ENCODE measurements around the gene NECTIN1. TPM values are rescaled to one million over a fixed set of nuclear protein-coding genes. Genes with fewer than 3 reads are reported as not detected.

NECTIN1 gene
- total and polyA plus RNA-seq, 2 experiments from 2014 or later: 3.6 to 7.4 TPM

DNA sequence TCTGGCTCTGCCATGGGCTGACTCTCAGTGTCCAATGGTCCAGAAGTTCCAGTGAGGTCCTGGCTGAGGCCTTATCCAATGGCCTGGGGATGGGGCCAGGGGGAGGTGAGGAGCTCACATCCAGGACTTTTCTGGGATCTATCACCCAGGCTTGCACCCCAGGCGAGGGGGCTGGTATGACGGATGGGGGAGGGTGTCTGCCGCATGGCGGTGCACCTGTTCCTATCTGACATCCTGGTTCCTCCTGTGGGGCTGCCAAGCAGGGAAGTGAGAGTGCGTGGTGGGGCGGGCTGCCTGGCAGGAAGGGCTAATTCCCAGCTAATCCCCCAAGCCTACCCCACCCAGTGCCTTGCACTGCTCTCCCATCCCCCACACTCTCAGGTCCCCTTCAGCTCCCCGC lies 102.1 kb downstream of the NECTIN1 start:
- H2AFZ ChIP-seq: no peak overlapping the region
- no peaks in the 10 kb centered on the region for H3K27me3 ChIP-seq
- H3K79me2 ChIP-seq: no peaks in the 10 kb centered on the region
- H4K20me1 ChIP-seq (ENCODE audit: insufficient read depth, poor library complexity, severe bottlenecking): no peaks in the 10 kb centered on the region
- no peaks in the 10 kb centered on the region for H3K9me3 ChIP-seq (ENCODE audit: low read depth)
- H3K4me3 ChIP-seq: no peak overlapping the region
- no peak overlapping the region for H3K27ac ChIP-seq
- H3K4me1 ChIP-seq (ENCODE audit: insufficient read depth): peaks cover 10% of the 10 kb centered on the region
- no peaks in the 10 kb centered on the region for H3K9me2 ChIP-seq (replicated peaks; ENCODE audit: insufficient read depth)
- H3K4me2 ChIP-seq: no peak overlapping the region
- H3K36me3 ChIP-seq (replicated peaks; ENCODE audit: insufficient read depth, low read depth): no peaks in the 10 kb centered on the region
- 92% methylated on average over 4 of the region's 7 CpGs for WGBS (ENCODE audit: low lambda C conversion rate, missing lambda C conversion rate)
- DNase-seq (ENCODE audit: low spot score): no peak
- TF ChIP-seq EZH2phosphoT487 (IDR thresholded peaks at IDR 0.05; ENCODE audit: low read depth, severe bottlenecking, unreplicated experiment) (no peak), EZH2 (IDR thresholded peaks at IDR 0.05; ENCODE audit: borderline replicate concordance) (no peak)
- TF ChIP-seq, protein P1, sequence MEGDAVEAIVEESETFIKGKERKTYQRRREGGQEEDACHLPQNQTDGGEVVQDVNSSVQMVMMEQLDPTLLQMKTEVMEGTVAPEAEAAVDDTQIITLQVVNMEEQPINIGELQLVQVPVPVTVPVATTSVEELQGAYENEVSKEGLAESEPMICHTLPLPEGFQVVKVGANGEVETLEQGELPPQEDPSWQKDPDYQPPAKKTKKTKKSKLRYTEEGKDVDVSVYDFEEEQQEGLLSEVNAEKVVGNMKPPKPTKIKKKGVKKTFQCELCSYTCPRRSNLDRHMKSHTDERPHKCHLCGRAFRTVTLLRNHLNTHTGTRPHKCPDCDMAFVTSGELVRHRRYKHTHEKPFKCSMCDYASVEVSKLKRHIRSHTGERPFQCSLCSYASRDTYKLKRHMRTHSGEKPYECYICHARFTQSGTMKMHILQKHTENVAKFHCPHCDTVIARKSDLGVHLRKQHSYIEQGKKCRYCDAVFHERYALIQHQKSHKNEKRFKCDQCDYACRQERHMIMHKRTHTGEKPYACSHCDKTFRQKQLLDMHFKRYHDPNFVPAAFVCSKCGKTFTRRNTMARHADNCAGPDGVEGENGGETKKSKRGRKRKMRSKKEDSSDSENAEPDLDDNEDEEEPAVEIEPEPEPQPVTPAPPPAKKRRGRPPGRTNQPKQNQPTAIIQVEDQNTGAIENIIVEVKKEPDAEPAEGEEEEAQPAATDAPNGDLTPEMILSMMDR (IDR thresholded peaks at IDR 0.05; ENCODE audit: poor library complexity): no peak

DNA sequence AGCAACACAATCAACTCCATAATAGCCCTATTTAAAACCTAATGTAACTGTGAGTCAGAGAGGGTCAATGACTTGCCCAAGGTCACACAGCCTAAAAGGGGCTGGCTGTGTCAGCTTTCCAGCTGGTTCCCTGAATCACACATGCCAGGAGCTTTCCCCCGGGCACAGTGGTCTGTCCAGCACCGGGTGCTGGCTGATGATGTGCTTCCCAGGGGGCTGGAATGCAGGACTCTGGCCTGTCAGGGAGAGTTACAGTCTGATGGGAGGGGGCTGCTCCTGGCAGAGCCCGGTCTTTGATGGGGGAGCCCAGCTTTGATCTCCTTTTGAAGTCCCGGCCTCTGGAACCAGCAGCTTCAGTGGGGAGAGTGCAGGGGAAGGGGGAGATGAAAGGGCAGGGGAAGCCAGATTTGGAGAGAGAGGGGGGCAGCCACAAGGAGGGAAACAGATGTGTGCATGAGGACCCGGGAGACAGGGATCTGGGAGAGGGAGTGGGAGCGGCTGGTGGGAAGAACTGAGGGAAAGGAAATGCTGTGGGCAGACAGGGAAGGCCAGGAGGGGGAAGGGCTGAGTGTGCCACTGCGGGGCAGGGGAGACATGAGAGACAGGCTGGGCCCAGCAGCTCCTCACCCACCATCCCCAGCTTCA lies 102.7 kb downstream of the NECTIN1 start:
- WGBS (ENCODE audit: low lambda C conversion rate, missing lambda C conversion rate): 42% methylated on average over 7 of the region's 7 CpGs
- H3K9me2 ChIP-seq (replicated peaks; ENCODE audit: insufficient read depth): no peaks in the 10 kb centered on the region
- H2AFZ ChIP-seq: no peak overlapping the region
- no peaks in the 10 kb centered on the region for H3K36me3 ChIP-seq (replicated peaks; ENCODE audit: insufficient read depth, low read depth)
- no peak for DNase-seq (ENCODE audit: low spot score)
- peaks cover 10% of the 10 kb centered on the region for H3K4me1 ChIP-seq (ENCODE audit: insufficient read depth)
- TF ChIP-seq EZH2phosphoT487 (IDR thresholded peaks at IDR 0.05; ENCODE audit: low read depth, severe bottlenecking, unreplicated experiment) (no peak), EZH2 (IDR thresholded peaks at IDR 0.05; ENCODE audit: borderline replicate concordance) (no peak)
- H3K27ac ChIP-seq: no peak overlapping the region
- no peaks in the 10 kb centered on the region for H3K79me2 ChIP-seq
- H3K4me2 ChIP-seq: no peak overlapping the region
- no peaks in the 10 kb centered on the region for H3K9me3 ChIP-seq (ENCODE audit: low read depth)
- H3K27me3 ChIP-seq: no peaks in the 10 kb centered on the region
- no peaks in the 10 kb centered on the region for H4K20me1 ChIP-seq (ENCODE audit: insufficient read depth, poor library complexity, severe bottlenecking)
- no peak overlapping the region for H3K4me3 ChIP-seq

DNA sequence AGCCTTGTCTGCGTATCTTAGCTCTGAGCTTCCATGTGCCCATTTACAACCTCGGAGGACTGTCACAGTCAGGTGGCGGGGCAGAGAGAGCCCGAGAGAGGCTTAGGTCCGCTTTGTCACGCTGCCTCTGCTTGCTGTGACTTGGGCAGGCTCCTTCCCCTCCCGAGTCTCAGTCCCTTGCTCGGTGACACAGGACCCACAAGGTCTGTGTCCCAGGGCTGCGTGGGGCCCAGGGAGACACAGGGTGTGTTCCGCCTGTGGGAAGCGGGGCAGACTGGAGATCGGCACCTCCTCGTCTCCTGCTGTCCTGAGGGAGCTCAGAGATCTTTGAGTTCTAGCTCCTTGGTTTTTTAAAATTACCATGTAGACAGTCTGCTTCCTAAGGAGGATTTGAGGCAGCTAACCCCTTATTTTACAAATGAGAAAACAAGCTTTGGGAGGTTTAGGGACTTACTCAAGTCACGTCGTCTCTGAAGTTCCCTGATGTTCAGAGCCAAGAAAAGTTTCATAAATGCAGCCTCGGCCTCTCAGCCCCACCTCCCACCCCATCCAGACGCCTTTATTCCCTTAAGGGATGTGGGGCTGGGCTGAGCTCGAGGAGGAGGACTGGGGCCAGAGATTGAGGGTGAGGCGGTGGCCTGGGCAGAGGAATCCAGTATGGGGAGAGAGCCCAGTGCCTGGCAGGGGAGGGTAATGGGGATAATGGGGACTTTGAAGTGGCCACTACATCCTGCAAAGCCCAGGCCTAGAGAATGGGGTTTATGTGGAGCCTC lies 103.6 kb downstream of the NECTIN1 start:
- Histone ChIP-seq H3K36me3 (replicated peaks; ENCODE audit: insufficient read depth, low read depth) (no peaks in the 10 kb centered on the region), H3K79me2 (no peaks in the 10 kb centered on the region), H4K20me1 (ENCODE audit: insufficient read depth, poor library complexity, severe bottlenecking) (no peaks in the 10 kb centered on the region), H2AFZ (no peak overlapping the region), H3K9me2 (replicated peaks; ENCODE audit: insufficient read depth) (no peaks in the 10 kb centered on the region), H3K27me3 (no peaks in the 10 kb centered on the region), H3K4me3 (no peak overlapping the region), H3K4me1 (ENCODE audit: insufficient read depth) (peaks cover 10% of the 10 kb centered on the region), H3K4me2 (no peak overlapping the region), H3K9me3 (ENCODE audit: low read depth) (no peaks in the 10 kb centered on the region), H3K27ac (no peak overlapping the region)
- 64% methylated on average over 19 of the region's 19 CpGs for WGBS (ENCODE audit: low lambda C conversion rate, missing lambda C conversion rate)
- TF ChIP-seq EZH2phosphoT487 (IDR thresholded peaks at IDR 0.05; ENCODE audit: low read depth, severe bottlenecking, unreplicated experiment) (no peak), EZH2 (IDR thresholded peaks at IDR 0.05; ENCODE audit: borderline replicate concordance) (no peak)
- TF ChIP-seq, protein P1 (IDR thresholded peaks at IDR 0.05; ENCODE audit: poor library complexity): no peak
- no peak for DNase-seq (ENCODE audit: low spot score)

DNA sequence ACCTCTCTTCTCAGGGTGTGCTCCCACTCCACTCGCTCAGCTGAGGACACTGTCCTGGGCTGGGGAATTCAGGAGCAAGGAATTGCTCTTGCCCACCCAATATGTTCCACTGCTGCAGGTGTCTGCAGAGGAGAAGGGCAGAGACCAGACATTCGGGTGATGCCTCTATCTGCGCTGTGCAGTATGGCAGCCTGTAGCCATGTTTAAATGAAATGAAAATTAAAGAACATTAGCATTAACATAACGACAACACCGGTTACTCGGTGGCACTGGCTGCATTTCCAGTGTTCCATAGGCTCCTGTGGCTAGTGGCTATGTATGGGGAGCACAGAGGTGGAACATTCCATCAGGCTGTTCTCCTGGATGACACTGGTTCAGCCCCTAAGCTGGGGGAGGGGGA lies 104.4 kb downstream of the NECTIN1 start:
- H2AFZ ChIP-seq: no peak overlapping the region
- no peak for DNase-seq (ENCODE audit: low spot score)
- 85% methylated on average over 6 of the region's 6 CpGs for WGBS (ENCODE audit: low lambda C conversion rate, missing lambda C conversion rate)
- H3K79me2 ChIP-seq: no peaks in the 10 kb centered on the region
- no peaks in the 10 kb centered on the region for H3K9me3 ChIP-seq (ENCODE audit: low read depth)
- no peak overlapping the region for H3K4me2 ChIP-seq
- no peaks in the 10 kb centered on the region for H3K9me2 ChIP-seq (replicated peaks; ENCODE audit: insufficient read depth)
- H3K27ac ChIP-seq: no peak overlapping the region
- H3K36me3 ChIP-seq (replicated peaks; ENCODE audit: insufficient read depth, low read depth): no peaks in the 10 kb centered on the region
- no peaks in the 10 kb centered on the region for H4K20me1 ChIP-seq (ENCODE audit: insufficient read depth, poor library complexity, severe bottlenecking)
- H3K4me1 ChIP-seq (ENCODE audit: insufficient read depth): peaks cover 10% of the 10 kb centered on the region
- TF ChIP-seq EZH2phosphoT487 (IDR thresholded peaks at IDR 0.05; ENCODE audit: low read depth, severe bottlenecking, unreplicated experiment) (no peak), EZH2 (IDR thresholded peaks at IDR 0.05; ENCODE audit: borderline replicate concordance) (no peak)
- TF ChIP-seq, protein P1 (IDR thresholded peaks at IDR 0.05; ENCODE audit: poor library complexity): no peak
- H3K4me3 ChIP-seq: no peak overlapping the region
- H3K27me3 ChIP-seq: no peaks in the 10 kb centered on the region
